GM06990 (cell line): ENCODE measurements around the gene MYPN.
"Not testable (repeated sequence)": the region's sequence is repeated elsewhere in the genome, so short reads cannot be mapped to it uniquely, and the experiment has no call there.

Source experiments
- DNase-seq: peaks from one replicate; pipeline ENCODE4 v3.0.0-alpha.2; 2011; ENCODE audit not compliant: insufficient read length; ENCODE audit errors: extremely low read depth
- H3K27me3 ChIP-seq: replicated peaks from 2 replicates; pipeline ENCODE4 v1.6.0; 2011; ENCODE audit warnings: low read length; ENCODE audit not compliant: control insufficient read depth, insufficient read depth
- H3K36me3 ChIP-seq: 2 replicates; pipeline ENCODE4 v1.5.1; 2011; ENCODE audit warnings: low read length; ENCODE audit not compliant: control insufficient read depth, insufficient read depth
- H3K4me3 ChIP-seq: replicated peaks from 2 replicates; pipeline ENCODE4 v1.5.1; 2011; ENCODE audit warnings: low read depth, mild to moderate bottlenecking, control low read depth, low read length
- TF ChIP-seq, protein P1 (sequence below): IDR thresholded peaks from 2 replicates; pipeline ENCODE4 v1.5.1; 2011; ENCODE audit warnings: low read length, control low read depth, mild to moderate bottlenecking, inconsistent platforms; ENCODE audit not compliant: insufficient read depth, poor library complexity, severe bottlenecking

Gene MYPN

GRCh38 chr10:68239596-68240150 lies 130.4 kb downstream of the MYPN start:
- TF ChIP-seq, protein P1, sequence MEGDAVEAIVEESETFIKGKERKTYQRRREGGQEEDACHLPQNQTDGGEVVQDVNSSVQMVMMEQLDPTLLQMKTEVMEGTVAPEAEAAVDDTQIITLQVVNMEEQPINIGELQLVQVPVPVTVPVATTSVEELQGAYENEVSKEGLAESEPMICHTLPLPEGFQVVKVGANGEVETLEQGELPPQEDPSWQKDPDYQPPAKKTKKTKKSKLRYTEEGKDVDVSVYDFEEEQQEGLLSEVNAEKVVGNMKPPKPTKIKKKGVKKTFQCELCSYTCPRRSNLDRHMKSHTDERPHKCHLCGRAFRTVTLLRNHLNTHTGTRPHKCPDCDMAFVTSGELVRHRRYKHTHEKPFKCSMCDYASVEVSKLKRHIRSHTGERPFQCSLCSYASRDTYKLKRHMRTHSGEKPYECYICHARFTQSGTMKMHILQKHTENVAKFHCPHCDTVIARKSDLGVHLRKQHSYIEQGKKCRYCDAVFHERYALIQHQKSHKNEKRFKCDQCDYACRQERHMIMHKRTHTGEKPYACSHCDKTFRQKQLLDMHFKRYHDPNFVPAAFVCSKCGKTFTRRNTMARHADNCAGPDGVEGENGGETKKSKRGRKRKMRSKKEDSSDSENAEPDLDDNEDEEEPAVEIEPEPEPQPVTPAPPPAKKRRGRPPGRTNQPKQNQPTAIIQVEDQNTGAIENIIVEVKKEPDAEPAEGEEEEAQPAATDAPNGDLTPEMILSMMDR, result no peak
- no peaks in the 10 kb centered on the region for H3K36me3 ChIP-seq
- H3K27me3 ChIP-seq, result no peaks in the 10 kb centered on the region
- H3K4me3 ChIP-seq, result no peak overlapping the region
- no peak for DNase-seq

DNA sequence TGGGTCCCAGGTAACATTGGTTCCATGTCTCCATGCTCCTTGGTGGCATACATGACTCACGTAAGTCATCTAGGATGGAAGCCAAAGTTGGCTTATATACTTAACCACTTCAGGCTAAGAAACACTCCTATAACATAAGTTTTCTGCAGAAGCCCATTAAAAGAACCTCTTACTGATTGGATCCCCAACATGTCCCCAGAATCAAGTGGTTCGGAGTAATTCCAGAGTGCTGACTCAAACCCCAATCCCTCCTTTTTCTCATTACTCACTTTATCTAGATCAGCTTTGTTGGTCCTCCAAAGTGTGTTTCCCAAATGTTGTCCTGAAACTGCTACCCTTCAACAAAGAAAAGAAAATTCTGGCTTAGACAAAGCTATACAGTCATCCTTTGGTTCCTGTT lies 132.8 kb downstream of the MYPN start:
- TF ChIP-seq, protein P1, result no peak

GRCh38 chr10:68246397-68246796 lies 137.1 kb downstream of the MYPN start:
- not testable (repeated sequence) for DNase-seq, H3K36me3 ChIP-seq, H3K4me3 ChIP-seq, H3K27me3 ChIP-seq

More for the DNA sequence above, 132.8 kb downstream of the MYPN start:
- H3K36me3 ChIP-seq, result no peaks in the 10 kb centered on the region
- no peaks in the 10 kb centered on the region for H3K27me3 ChIP-seq
- no peak for DNase-seq
- no peak overlapping the region for H3K4me3 ChIP-seq

DNA sequence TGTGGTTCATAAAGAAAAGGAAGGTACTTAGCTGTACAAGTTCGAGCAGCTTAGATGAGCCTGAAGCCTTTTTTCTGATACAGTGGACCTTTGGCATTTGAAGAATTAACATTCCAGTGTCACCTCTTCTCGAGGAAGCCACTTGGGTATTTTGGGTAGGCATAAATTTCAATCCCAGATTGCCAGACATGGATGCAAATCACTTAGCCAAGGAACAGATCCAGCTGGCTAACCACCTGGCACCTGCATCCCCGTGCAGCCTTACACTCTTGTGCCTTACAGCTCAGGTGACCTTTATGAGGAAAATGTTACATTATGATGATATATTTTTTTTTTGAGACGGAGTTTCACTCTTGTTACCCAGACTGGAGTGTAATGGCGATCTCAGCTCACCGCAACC lies 138.6 kb downstream of the MYPN start:
- no peaks in the 10 kb centered on the region for H3K36me3 ChIP-seq
- TF ChIP-seq, protein P1, result no peak
- H3K27me3 ChIP-seq, result no peaks in the 10 kb centered on the region
- DNase-seq, result no peak
- H3K4me3 ChIP-seq, result no peak overlapping the region

DNA sequence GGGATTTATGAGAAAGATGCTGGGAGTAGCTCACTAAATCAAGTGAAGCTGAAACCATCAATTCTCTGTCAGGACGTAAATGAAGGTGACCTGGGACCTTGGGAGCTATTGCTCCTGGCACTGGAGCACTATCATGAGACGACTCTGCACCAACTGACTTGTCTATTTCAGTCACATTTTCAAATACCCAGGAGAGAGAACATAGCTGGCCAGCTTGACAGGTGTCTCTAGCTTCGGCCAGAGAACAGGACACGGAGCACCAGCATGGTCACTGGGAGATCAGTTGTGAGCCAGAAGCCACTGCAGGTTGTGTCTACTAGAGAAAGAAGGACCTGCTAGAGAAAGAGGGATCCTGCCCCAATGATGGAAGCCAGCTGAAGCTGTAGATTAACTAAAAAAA lies 140.0 kb downstream of the MYPN start:
- DNase-seq, result no peak

DNA sequence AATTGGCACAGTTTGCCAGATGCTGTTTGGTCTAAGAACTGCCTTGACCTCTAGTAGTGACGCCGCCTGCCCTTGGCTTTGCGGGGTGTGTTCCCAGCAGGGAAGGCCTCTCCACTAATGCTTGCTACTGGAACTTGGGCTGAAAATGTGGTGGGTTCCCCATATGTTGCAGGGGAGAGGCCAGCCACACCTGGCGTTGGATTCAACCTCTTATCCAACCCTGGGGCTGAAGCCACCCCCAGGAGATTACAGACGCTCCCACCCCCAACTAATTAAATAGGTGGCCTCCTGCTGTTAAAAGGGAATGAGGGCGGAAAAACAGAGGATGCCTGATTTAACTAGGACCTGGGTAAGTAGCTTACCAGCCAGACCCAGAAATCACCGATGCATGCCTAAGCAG lies 141.9 kb downstream of the MYPN start:
- DNase-seq, result no peak
- TF ChIP-seq, protein P1, result no peak
- H3K27me3 ChIP-seq, result no peaks in the 10 kb centered on the region

More for the DNA sequence above, 140.0 kb downstream of the MYPN start:
- TF ChIP-seq, protein P1, result no peak
- H3K27me3 ChIP-seq, result no peaks in the 10 kb centered on the region
- no peaks in the 10 kb centered on the region for H3K36me3 ChIP-seq
- no peak overlapping the region for H3K4me3 ChIP-seq

More for the DNA sequence above, 141.9 kb downstream of the MYPN start:
- Histone ChIP-seq H3K36me3 (no peaks in the 10 kb centered on the region), H3K4me3 (no peak overlapping the region)
